Measurements from ENCODE around the gene FAM241B.

The FAM241B gene

GRCh38 chr10:69666756-69667155 lies 36.7 kb downstream of the FAM241B start:
- CTCF ChIA-PET, result no interaction called here
- POLR2A ChIA-PET, result no interaction called here
- TF ChIP-seq L3MBTL2 (conservative IDR thresholded peaks at IDR 0.05), result no peak
- no peak for TF ChIP-seq ELF4 (IDR thresholded peaks at IDR 0.05)
- no peak for TF ChIP-seq FOXM1 (IDR thresholded peaks at IDR 0.05; ENCODE audit: borderline replicate concordance)
- TF ChIP-seq PKNOX1 (IDR thresholded peaks at IDR 0.05), result no peak
- no peak for TF ChIP-seq LEF1 (IDR thresholded peaks at IDR 0.05; ENCODE audit: borderline replicate concordance)
- TF ChIP-seq CTBP1 (IDR thresholded peaks at IDR 0.05; ENCODE audit: borderline replicate concordance), result no peak
- TF ChIP-seq ARNT (IDR thresholded peaks at IDR 0.05), result no peak
- TF ChIP-seq HDGF (IDR thresholded peaks at IDR 0.05; ENCODE audit: borderline replicate concordance), result no peak
- TF ChIP-seq TARDBP (IDR thresholded peaks at IDR 0.05), result no peak
- no peak for TF ChIP-seq FOXA1 (IDR thresholded peaks at IDR 0.05)
- no peak for TF ChIP-seq SP1 (IDR thresholded peaks at IDR 0.05)
- no peak for TF ChIP-seq NFRKB (IDR thresholded peaks at IDR 0.05)
- no peak for TF ChIP-seq ZNF384 (IDR thresholded peaks at IDR 0.05)
- no peak for TF ChIP-seq SUZ12 (IDR thresholded peaks at IDR 0.05)
- TF ChIP-seq FOXK2 (IDR thresholded peaks at IDR 0.05), result no peak
- no peak for TF ChIP-seq BHLHE40 (IDR thresholded peaks at IDR 0.05; ENCODE audit: borderline replicate concordance)
- DNase-seq (ENCODE audit: extremely low spot score), result no peak

- TF ChIP-seq SUZ12 (IDR thresholded peaks at IDR 0.05), result no peak
- TF ChIP-seq CTBP1 (IDR thresholded peaks at IDR 0.05; ENCODE audit: borderline replicate concordance), result no peak
- TF ChIP-seq SP1 (IDR thresholded peaks at IDR 0.05), result no peak
- no peak for TF ChIP-seq PKNOX1 (IDR thresholded peaks at IDR 0.05)
- no peak for TF ChIP-seq TARDBP (IDR thresholded peaks at IDR 0.05)
- TF ChIP-seq ARNT (IDR thresholded peaks at IDR 0.05), result no peak
- TF ChIP-seq FOXM1 (IDR thresholded peaks at IDR 0.05; ENCODE audit: borderline replicate concordance), result no peak
- TF ChIP-seq FOXA1 (IDR thresholded peaks at IDR 0.05), result no peak
- no peak for TF ChIP-seq FOXK2 (IDR thresholded peaks at IDR 0.05)
- CTCF ChIA-PET, result no interaction called here
- POLR2A ChIA-PET, result no interaction called here
- DNase-seq (ENCODE audit: extremely low spot score), result no peak
These were observed 38.7 kb downstream of the FAM241B start for GRCh38 chr10:69668721-69669120.

GRCh38 chr10:69669409-69669808 lies 39.4 kb downstream of the FAM241B start:
- POLR2A ChIA-PET, result no interaction called here
- DNase-seq (ENCODE audit: extremely low spot score), result no peak
- CTCF ChIA-PET, result no interaction called here
- TF ChIP-seq LEF1 (IDR thresholded peaks at IDR 0.05; ENCODE audit: borderline replicate concordance) (no peak), FOXA1 (IDR thresholded peaks at IDR 0.05) (no peak), HDGF (IDR thresholded peaks at IDR 0.05; ENCODE audit: borderline replicate concordance) (no peak), L3MBTL2 (conservative IDR thresholded peaks at IDR 0.05) (no peak), NFRKB (IDR thresholded peaks at IDR 0.05) (no peak), SP1 (IDR thresholded peaks at IDR 0.05) (no peak), SUZ12 (IDR thresholded peaks at IDR 0.05) (no peak), TARDBP (IDR thresholded peaks at IDR 0.05) (no peak), PKNOX1 (IDR thresholded peaks at IDR 0.05) (no peak), ZNF384 (IDR thresholded peaks at IDR 0.05) (no peak), ELF4 (IDR thresholded peaks at IDR 0.05) (no peak), CTBP1 (IDR thresholded peaks at IDR 0.05; ENCODE audit: borderline replicate concordance) (no peak), FOXK2 (IDR thresholded peaks at IDR 0.05) (no peak), BHLHE40 (IDR thresholded peaks at IDR 0.05; ENCODE audit: borderline replicate concordance) (no peak)

- CTCF ChIA-PET, result interaction anchor here (1.1 to 1.5 kb wide), 2 partner anchors 10 to 158 kb away, joined by 3 to 4 read pairs; no protein-coding TSS in a partner anchor
- POLR2A ChIA-PET, result no interaction called here
- DNase-seq (ENCODE audit: extremely low spot score), result no peak
- no peak for TF ChIP-seq ZNF384 (IDR thresholded peaks at IDR 0.05)
- TF ChIP-seq CTBP1 (IDR thresholded peaks at IDR 0.05; ENCODE audit: borderline replicate concordance), result no peak
- TF ChIP-seq TARDBP (IDR thresholded peaks at IDR 0.05), result no peak
- no peak for TF ChIP-seq BHLHE40 (IDR thresholded peaks at IDR 0.05; ENCODE audit: borderline replicate concordance)
- TF ChIP-seq L3MBTL2 (conservative IDR thresholded peaks at IDR 0.05), result no peak
- no peak for TF ChIP-seq SP1 (IDR thresholded peaks at IDR 0.05)
- TF ChIP-seq ARNT (IDR thresholded peaks at IDR 0.05), result no peak
- no peak for TF ChIP-seq LEF1 (IDR thresholded peaks at IDR 0.05; ENCODE audit: borderline replicate concordance)
- TF ChIP-seq NFRKB (IDR thresholded peaks at IDR 0.05), result no peak
- no peak for TF ChIP-seq HDGF (IDR thresholded peaks at IDR 0.05; ENCODE audit: borderline replicate concordance)
- TF ChIP-seq FOXK2 (IDR thresholded peaks at IDR 0.05), result no peak
- TF ChIP-seq PKNOX1 (IDR thresholded peaks at IDR 0.05), result no peak
- TF ChIP-seq FOXA1 (IDR thresholded peaks at IDR 0.05), result no peak
- TF ChIP-seq ELF4 (IDR thresholded peaks at IDR 0.05), result no peak
- no peak for TF ChIP-seq FOXM1 (IDR thresholded peaks at IDR 0.05; ENCODE audit: borderline replicate concordance)
- no peak for TF ChIP-seq SUZ12 (IDR thresholded peaks at IDR 0.05)
These were observed 43.5 kb downstream of the FAM241B start for GRCh38 chr10:69673521-69673920.

GRCh38 chr10:69674786-69675185 lies 44.7 kb downstream of the FAM241B start:
- no peak for DNase-seq (ENCODE audit: extremely low spot score)
- ChIA-PET POLR2A (no interaction called here), CTCF (no interaction called here)
- no peak for TF ChIP-seq PKNOX1 (IDR thresholded peaks at IDR 0.05)
- no peak for TF ChIP-seq FOXA1 (IDR thresholded peaks at IDR 0.05)
- no peak for TF ChIP-seq ARNT (IDR thresholded peaks at IDR 0.05)
- TF ChIP-seq ZNF384 (IDR thresholded peaks at IDR 0.05), result no peak
- TF ChIP-seq FOXM1 (IDR thresholded peaks at IDR 0.05; ENCODE audit: borderline replicate concordance), result no peak
- no peak for TF ChIP-seq SUZ12 (IDR thresholded peaks at IDR 0.05)
- TF ChIP-seq HDGF (IDR thresholded peaks at IDR 0.05; ENCODE audit: borderline replicate concordance), result no peak
- no peak for TF ChIP-seq CTBP1 (IDR thresholded peaks at IDR 0.05; ENCODE audit: borderline replicate concordance)
- TF ChIP-seq L3MBTL2 (conservative IDR thresholded peaks at IDR 0.05), result no peak
- no peak for TF ChIP-seq FOXK2 (IDR thresholded peaks at IDR 0.05)
- TF ChIP-seq BHLHE40 (IDR thresholded peaks at IDR 0.05; ENCODE audit: borderline replicate concordance), result no peak
- no peak for TF ChIP-seq NFRKB (IDR thresholded peaks at IDR 0.05)
- no peak for TF ChIP-seq SP1 (IDR thresholded peaks at IDR 0.05)
- no peak for TF ChIP-seq TARDBP (IDR thresholded peaks at IDR 0.05)
- no peak for TF ChIP-seq ELF4 (IDR thresholded peaks at IDR 0.05)
- no peak for TF ChIP-seq LEF1 (IDR thresholded peaks at IDR 0.05; ENCODE audit: borderline replicate concordance)
